Smooth muscle cell (in vitro differentiated cells): Measurements from ENCODE around the gene ASH1L. TPM values are rescaled to one million over a fixed set of nuclear protein-coding genes. Genes with fewer than 3 reads are reported as not detected.
"Not testable (repeated sequence)": the region's sequence is repeated elsewhere in the genome, so short reads cannot be mapped to it uniquely, and the experiment has no call there.

ENCODE experiments used
- DNase-seq: peaks from one replicate; lab custom pipeline; 2025; ENCODE audit not compliant: unreplicated experiment; lab: John Stamatoyannopoulos, UW
- H2AFZ ChIP-seq: fragments of 200-600 bp; sonication (generic); 2 replicates; pipeline ENCODE4 v1.6.0; 2016; ENCODE audit warnings: antibody characterized with exemption, low read depth, mild to moderate bottlenecking
- H3F3A ChIP-seq: fragments of 200-600 bp; sonication (generic); 2 replicates; pipeline ENCODE4 v1.6.0; 2017; ENCODE audit warnings: antibody characterized with exemption, low read depth
- H3K27ac ChIP-seq: fragments of 200-600 bp; sonication (generic); 2 replicates; pipeline ENCODE4 v1.5.1; 2016; ENCODE audit warnings: low read depth, mild to moderate bottlenecking
- H3K27me3 ChIP-seq: fragments of 200-600 bp; sonication (generic); 2 replicates; pipeline ENCODE4 v1.6.1; 2016; ENCODE audit warnings: low read depth, mild to moderate bottlenecking
- H3K36me3 ChIP-seq: fragments of 200-600 bp; sonication (generic); 2 replicates; pipeline ENCODE4 v1.5.1; 2016; ENCODE audit warnings: low read depth
- H3K4me1 ChIP-seq: fragments of 200-600 bp; sonication (generic); 2 replicates; pipeline ENCODE4 v1.5.1; 2016; ENCODE audit warnings: low read depth
- H3K4me2 ChIP-seq: fragments of 200-600 bp; sonication (generic); 2 replicates; pipeline ENCODE4 v1.6.0; 2016; ENCODE audit warnings: mild to moderate bottlenecking
- H3K4me3 ChIP-seq: fragments of 200-600 bp; sonication (generic); 2 replicates; pipeline ENCODE4 v1.5.1; 2016; ENCODE audit warnings: mild to moderate bottlenecking
- H3K79me2 ChIP-seq: fragments of 200-600 bp; sonication (generic); 2 replicates; pipeline ENCODE4 v1.6.0; 2016; ENCODE audit warnings: low read depth, mild to moderate bottlenecking
- H3K9ac ChIP-seq: fragments of 200-600 bp; sonication (generic); 2 replicates; pipeline ENCODE4 v1.6.0; 2016; ENCODE audit warnings: low read depth
- H3K9me3 ChIP-seq: fragments of 200-600 bp; sonication (generic); replicated peaks from 2 replicates; pipeline ENCODE4 v1.5.1; 2016; ENCODE audit warnings: low read depth
- H4K20me1 ChIP-seq: fragments of 200-600 bp; sonication (generic); 2 replicates; pipeline ENCODE4 v1.6.0; 2016; ENCODE audit warnings: low read depth
- WGBS: methylation state at CpG from one replicate; pipeline ENCODE4 v1.1.7; 2016; ENCODE audit warnings: low lambda C conversion rate; 5-methylcytosine and 5-hydroxymethylcytosine counted together
- polyA plus RNA-seq: library from polyadenylated mRNA; unstranded; fragments of >200 nt; fragmentation: Nextera tagmentation; extraction: Ambion mirVana; gene quantifications from 2 replicates; pipeline ENCODE4 v1.2.1, GENCODE V29; 2016
- total RNA-seq: library from RNA; depleted of rRNA; stranded (reverse); fragments of >200 nt; gene quantifications from 2 replicates; pipeline ENCODE4 v1.2.3, GENCODE V29; 2014
- TF ChIP-seq, protein P1 (sequence below): fragments of 200-600 bp; sonication (generic); IDR thresholded peaks from 2 replicates; pipeline ENCODE4 v1.5.1; 2017; ENCODE audit warnings: borderline replicate concordance, mild to moderate bottlenecking, antibody characterized with exemption; ENCODE audit not compliant: insufficient read depth, poor library complexity, severe bottlenecking

ASH1L gene
- total and polyA plus RNA-seq, 2 experiments from 2014 or later: 9.2 to 38.7 TPM

DNA sequence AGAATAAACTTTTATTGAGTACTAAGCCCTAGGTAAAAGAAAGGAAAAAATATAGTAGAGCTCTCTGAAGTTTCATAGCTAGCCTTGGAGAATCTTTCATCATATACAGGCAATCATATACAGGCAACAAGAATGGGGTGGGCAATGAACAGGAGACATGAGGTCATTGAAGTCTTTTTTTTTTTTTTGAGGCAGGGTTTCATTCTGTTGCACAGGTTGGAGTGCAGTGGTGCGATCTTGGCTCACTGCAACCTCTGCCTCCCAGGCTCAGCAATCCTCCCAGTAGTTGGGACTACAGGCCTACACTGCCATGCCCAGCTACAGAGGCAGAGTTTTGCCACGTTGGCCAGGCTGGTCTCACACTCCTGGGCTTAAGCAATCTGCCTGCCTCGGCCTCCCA lies 219.8 kb downstream of the ASH1L start:
- H3K9me3 ChIP-seq: no peaks in the 10 kb centered on the region
- no peak overlapping the region for H3K4me2 ChIP-seq
- H3K27ac ChIP-seq: no peak overlapping the region
- no peak overlapping the region for H2AFZ ChIP-seq
- H3K4me3 ChIP-seq: no peak overlapping the region
- 96% methylated on average over 3 of the region's 3 CpGs for WGBS
- DNase-seq: no peak
- H3K79me2 ChIP-seq: no peaks in the 10 kb centered on the region
- TF ChIP-seq, protein P1, sequence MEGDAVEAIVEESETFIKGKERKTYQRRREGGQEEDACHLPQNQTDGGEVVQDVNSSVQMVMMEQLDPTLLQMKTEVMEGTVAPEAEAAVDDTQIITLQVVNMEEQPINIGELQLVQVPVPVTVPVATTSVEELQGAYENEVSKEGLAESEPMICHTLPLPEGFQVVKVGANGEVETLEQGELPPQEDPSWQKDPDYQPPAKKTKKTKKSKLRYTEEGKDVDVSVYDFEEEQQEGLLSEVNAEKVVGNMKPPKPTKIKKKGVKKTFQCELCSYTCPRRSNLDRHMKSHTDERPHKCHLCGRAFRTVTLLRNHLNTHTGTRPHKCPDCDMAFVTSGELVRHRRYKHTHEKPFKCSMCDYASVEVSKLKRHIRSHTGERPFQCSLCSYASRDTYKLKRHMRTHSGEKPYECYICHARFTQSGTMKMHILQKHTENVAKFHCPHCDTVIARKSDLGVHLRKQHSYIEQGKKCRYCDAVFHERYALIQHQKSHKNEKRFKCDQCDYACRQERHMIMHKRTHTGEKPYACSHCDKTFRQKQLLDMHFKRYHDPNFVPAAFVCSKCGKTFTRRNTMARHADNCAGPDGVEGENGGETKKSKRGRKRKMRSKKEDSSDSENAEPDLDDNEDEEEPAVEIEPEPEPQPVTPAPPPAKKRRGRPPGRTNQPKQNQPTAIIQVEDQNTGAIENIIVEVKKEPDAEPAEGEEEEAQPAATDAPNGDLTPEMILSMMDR: no peak
- H4K20me1 ChIP-seq: no peaks in the 10 kb centered on the region
- H3K9ac ChIP-seq: no peak overlapping the region
- H3K36me3 ChIP-seq: peaks cover 52% of the 10 kb centered on the region
- H3F3A ChIP-seq: no peaks in the 10 kb centered on the region
- H3K27me3 ChIP-seq: no peaks in the 10 kb centered on the region
- H3K4me1 ChIP-seq: no peaks in the 10 kb centered on the region

DNA sequence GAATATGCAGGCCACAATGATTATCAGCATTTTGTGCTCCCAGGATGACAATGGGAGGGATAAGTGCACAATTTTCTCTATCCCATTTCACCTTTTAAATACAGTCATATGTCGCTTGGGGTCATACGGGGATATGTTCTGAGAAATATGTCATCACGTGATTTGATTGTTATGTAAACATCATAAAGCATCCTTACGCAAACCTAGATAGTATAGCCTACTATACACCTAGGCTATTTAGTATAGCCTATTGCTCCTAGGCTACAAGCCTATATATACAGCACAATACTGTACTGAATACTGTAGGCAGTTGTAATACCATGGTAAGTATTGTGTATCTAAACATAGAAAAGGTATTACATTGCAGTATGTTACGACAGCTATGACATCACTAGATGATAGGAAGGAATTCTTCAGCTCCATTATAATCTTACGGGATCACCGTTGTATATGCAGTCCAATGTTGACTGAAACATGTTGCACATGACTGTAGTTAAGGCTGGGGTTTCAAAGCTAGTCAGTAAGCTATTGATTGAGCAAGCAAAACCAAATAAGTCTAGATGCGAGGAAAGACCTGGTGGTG lies 223.0 kb downstream of the ASH1L start:
- Histone ChIP-seq H3K36me3 (peaks cover 40% of the 10 kb centered on the region), H3K9me3 (no peaks in the 10 kb centered on the region), H3K27me3 (no peaks in the 10 kb centered on the region), H3K4me1 (no peaks in the 10 kb centered on the region), H3K79me2 (no peaks in the 10 kb centered on the region), H3K4me2 (no peak overlapping the region), H3F3A (no peaks in the 10 kb centered on the region), H3K9ac (no peak overlapping the region), H3K27ac (no peak overlapping the region), H2AFZ (no peak overlapping the region), H3K4me3 (no peak overlapping the region), H4K20me1 (no peaks in the 10 kb centered on the region)
- TF ChIP-seq, protein P1: no peak
- no peak for DNase-seq
- WGBS: 97% methylated on average over 8 of the region's 8 CpGs

DNA sequence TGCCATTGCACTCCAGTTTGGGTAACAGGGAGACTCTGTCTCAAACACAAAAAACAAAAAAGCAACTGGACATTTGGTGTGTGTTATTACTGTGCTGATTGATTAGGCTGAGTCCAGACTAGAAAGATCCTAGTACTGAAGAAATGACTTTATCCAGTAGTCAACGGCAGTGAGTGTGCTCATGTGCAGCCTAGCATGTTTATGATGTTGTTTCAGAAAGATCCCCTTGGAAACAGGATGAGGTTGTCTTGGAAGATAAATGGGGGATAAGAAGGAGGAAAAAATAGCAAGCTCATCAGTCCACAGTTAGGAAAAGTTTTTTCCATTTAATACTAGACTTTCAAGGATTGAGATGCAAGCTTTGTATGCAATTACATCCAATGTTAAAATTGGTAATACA lies 227.6 kb downstream of the ASH1L start:
- Histone ChIP-seq H3K36me3 (peaks cover 15% of the 10 kb centered on the region), H2AFZ (no peak overlapping the region), H3K4me2 (no peak overlapping the region), H3K27me3 (no peaks in the 10 kb centered on the region), H3K9ac (no peak overlapping the region), H3K79me2 (no peaks in the 10 kb centered on the region), H4K20me1 (peaks cover 7% of the 10 kb centered on the region), H3F3A (peaks cover 10% of the 10 kb centered on the region), H3K27ac (no peak overlapping the region), H3K9me3 (no peaks in the 10 kb centered on the region), H3K4me3 (no peak overlapping the region), H3K4me1 (no peaks in the 10 kb centered on the region)
- 71% methylated on average over 1 of the region's 1 CpG for WGBS
- TF ChIP-seq, protein P1: no peak
- no peak for DNase-seq

DNA sequence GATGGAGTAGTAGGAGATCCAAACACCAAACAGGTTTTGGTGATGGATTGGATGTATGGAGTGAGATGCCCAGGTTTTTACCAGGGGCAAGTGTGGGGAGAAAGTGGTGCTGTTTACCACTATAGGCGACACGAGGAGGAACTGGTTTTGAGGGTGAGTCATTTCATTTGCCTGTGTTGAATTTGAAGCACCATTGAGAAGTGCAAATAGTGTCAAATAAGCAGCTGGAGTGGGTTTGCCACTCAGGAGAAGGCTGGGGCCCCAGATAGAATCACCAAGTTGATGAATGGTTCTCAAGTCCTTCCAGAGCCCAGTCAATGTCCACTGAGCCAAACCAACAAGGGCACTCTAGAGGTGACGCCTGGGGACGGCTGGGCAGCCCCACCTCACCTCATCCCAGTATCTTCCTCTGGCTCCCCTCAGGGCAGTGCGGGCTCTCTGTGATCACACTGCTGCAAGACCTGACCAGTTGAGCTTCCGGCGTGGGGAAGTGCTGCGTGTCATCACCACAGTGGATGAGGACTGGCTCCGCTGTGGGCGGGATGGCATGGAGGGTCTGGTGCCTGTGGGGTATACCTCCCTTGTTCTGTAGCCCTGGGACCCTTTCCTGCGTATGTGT lies 232.5 kb downstream of the ASH1L start:
- WGBS: 92% methylated on average over 11 of the region's 11 CpGs
- Histone ChIP-seq H3K9ac (no peak overlapping the region), H3K4me2 (no peak overlapping the region), H3K9me3 (no peaks in the 10 kb centered on the region), H3K27me3 (no peaks in the 10 kb centered on the region), H3K4me1 (peaks cover 4% of the 10 kb centered on the region), H4K20me1 (peaks cover 19% of the 10 kb centered on the region), H3K79me2 (no peaks in the 10 kb centered on the region), H3K27ac (no peak overlapping the region), H2AFZ (no peak overlapping the region), H3K36me3 (no peaks in the 10 kb centered on the region), H3K4me3 (no peak overlapping the region), H3F3A (peaks cover 10% of the 10 kb centered on the region)
- no peak for DNase-seq
- TF ChIP-seq, protein P1: no peak

DNA sequence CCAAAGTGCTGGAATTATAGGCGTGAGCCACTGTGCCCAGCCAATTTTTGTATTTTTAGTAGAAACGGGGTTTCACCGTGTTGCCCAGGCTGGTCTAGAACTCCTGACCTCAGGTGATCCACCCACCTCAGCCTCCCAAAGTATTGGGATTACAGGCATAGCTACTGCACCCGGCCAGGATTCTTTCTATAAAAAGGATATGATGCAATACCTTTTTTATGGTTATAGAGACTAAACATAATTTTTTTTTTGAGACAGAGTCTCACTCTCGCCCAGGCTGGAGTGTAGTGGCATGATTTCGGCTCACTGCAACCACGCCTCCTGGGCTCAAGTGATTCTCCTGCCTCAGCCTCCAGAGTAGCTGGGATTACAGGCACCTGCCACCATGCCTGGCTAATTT lies 233.7 kb downstream of the ASH1L start:
- WGBS: 93% methylated on average over 7 of the region's 7 CpGs

More for the DNA sequence above, 233.7 kb downstream of the ASH1L start:
- H3K27ac ChIP-seq, H3K79me2 ChIP-seq, H3K4me3 ChIP-seq, H2AFZ ChIP-seq, DNase-seq, H3K4me2 ChIP-seq, H3K9ac ChIP-seq, H3K4me1 ChIP-seq, H3K27me3 ChIP-seq, H3K9me3 ChIP-seq, H3K36me3 ChIP-seq: not testable (repeated sequence)
- Histone ChIP-seq H3F3A (peaks cover 12% of the 10 kb centered on the region), H4K20me1 (peaks cover 19% of the 10 kb centered on the region)
